Measurements from ENCODE around the gene DNAH10. TPM values are rescaled to one million over a fixed set of nuclear protein-coding genes. Genes with fewer than 3 reads are reported as not detected.

Gene DNAH10
- total and polyA plus RNA-seq, 12 donors, result 0.06 to 1.5 (median 0.28) TPM

- Histone ChIP-seq H3K27me3 (no peaks in the 10 kb centered on the region), H3K4me1 (replicated peaks in 1 of 2) (no peaks in the 10 kb centered on the region), H3K27ac (no peak overlapping the region), H3K36me3 (replicated peaks in 1 of 2) (no peaks in the 10 kb centered on the region), H3K4me3 (no peak overlapping the region), H3K9me3 (replicated peaks in 1 of 3) (no peaks in the 10 kb centered on the region)
- 14 to 64% (median 58%) methylated on average over 1 of the region's 1 CpG for WGBS, 4 donors
- intact Hi-C loops (cut with DNase I), result no loop called here
- TF ChIP-seq CTCF (IDR thresholded peaks at IDR 0.05), result no peak
- no peak for TF ChIP-seq POLR2A (IDR thresholded peaks at IDR 0.05)
- no peak for DNase-seq
Measured at GRCh38 chr12:123773375-123773774, 11.3 kb downstream of the DNAH10 start.

DNA sequence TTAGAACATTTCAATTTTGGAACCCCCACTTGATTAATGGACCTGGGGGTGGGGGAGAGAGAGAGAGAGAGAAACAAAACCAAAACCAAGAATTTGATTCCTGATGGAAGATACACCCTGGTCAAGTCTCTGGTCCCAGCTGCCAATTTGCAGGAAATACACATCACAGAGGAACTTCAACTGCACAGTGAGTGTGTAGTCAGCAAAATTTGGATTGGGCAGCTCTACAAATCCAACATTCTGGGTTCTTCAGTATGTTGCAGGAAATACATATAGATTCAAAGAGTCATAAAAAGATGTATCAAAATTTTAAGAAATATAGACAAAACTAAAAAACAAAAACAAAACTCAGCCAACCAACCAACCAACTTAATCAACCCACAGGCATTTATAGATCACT, 17.4 kb downstream of the DNAH10 start:
- no peaks in the 10 kb centered on the region for H3K27me3 ChIP-seq
- no peak overlapping the region for H3K4me3 ChIP-seq
- intact Hi-C loops (cut with DNase I), result no loop called here
- DNase-seq, result no peak
- no peak for TF ChIP-seq CTCF (IDR thresholded peaks at IDR 0.05)
- TF ChIP-seq POLR2A (IDR thresholded peaks at IDR 0.05), result no peak
- no peaks in the 10 kb centered on the region for H3K4me1 ChIP-seq (replicated peaks in 1 of 2)
- no peaks in the 10 kb centered on the region for H3K9me3 ChIP-seq (replicated peaks in 1 of 3)
- H3K27ac ChIP-seq, result no peak overlapping the region
- no peaks in the 10 kb centered on the region for H3K36me3 ChIP-seq (replicated peaks in 1 of 2)

- no peaks in the 10 kb centered on the region for H3K4me1 ChIP-seq (replicated peaks in 1 of 2)
- TF ChIP-seq CTCF (IDR thresholded peaks at IDR 0.05), result no peak
- no peak for TF ChIP-seq POLR2A (IDR thresholded peaks at IDR 0.05)
- no peak for DNase-seq
- no peaks in the 10 kb centered on the region for H3K27me3 ChIP-seq
- no peaks in the 10 kb centered on the region for H3K9me3 ChIP-seq (replicated peaks in 1 of 3)
- 80 to 85% (median 83%) methylated on average over 10 of the region's 10 CpGs for WGBS, 4 donors
- no peak overlapping the region for H3K27ac ChIP-seq
- H3K4me3 ChIP-seq, result no peak overlapping the region
- no peaks in the 10 kb centered on the region for H3K36me3 ChIP-seq (replicated peaks in 1 of 2)
- intact Hi-C loops (cut with DNase I), result no loop called here
Measured at GRCh38 chr12:123782997-123783792, 21.1 kb downstream of the DNAH10 start.

- no peak for TF ChIP-seq CTCF (IDR thresholded peaks at IDR 0.05)
- TF ChIP-seq POLR2A (IDR thresholded peaks at IDR 0.05), result no peak
- no peak overlapping the region for H3K4me3 ChIP-seq
- DNase-seq, result no peak
- no peaks in the 10 kb centered on the region for H3K36me3 ChIP-seq (replicated peaks in 1 of 2)
- no peaks in the 10 kb centered on the region for H3K27me3 ChIP-seq
- 91 to 92% (median 91%) methylated on average over 9 to 25 of the region's 25 CpGs for WGBS, 4 donors
- no peak overlapping the region for H3K27ac ChIP-seq
- H3K9me3 ChIP-seq (replicated peaks in 1 of 3), result no peaks in the 10 kb centered on the region
- no peaks in the 10 kb centered on the region for H3K4me1 ChIP-seq (replicated peaks in 1 of 2)
- intact Hi-C loops (cut with DNase I), result no loop called here
Measured at GRCh38 chr12:123787466-123787865, 25.4 kb downstream of the DNAH10 start.

Data from adrenal gland (tissue), 12 donors.